Calu3 (cell line): ENCODE measurements around the gene ACADVL. TPM values are rescaled to one million over a fixed set of nuclear protein-coding genes. Genes with fewer than 3 reads are reported as not detected.
"Not testable (repeated sequence)": the region's sequence is repeated elsewhere in the genome, so short reads cannot be mapped to it uniquely, and the experiment has no call there.

Experiments
- Bru-seq: library from RNA; stranded (reverse); fragments of 400-500 nt; gene quantifications from one replicate; lab custom pipeline; 2021; lab: Mats Ljungman, UMichigan
- BruChase-seq, 2 experiments: library from RNA; stranded (reverse); fragments of 400-500 nt; gene quantifications; one replicate each; lab custom pipeline; 2021; lab: Mats Ljungman, UMichigan
- BruUV-seq: library from RNA; stranded (reverse); fragments of 400-500 nt; replicated peaks from 2 replicates; lab custom pipeline; 2021; lab: Mats Ljungman, UMichigan
- CTCF ChIA-PET: fragments of 300-600 bp; sonication (Branson Sonifier 250); formaldehyde crosslinking; loops from one replicate; lab custom pipeline; 2022; ENCODE audit warnings: antibody characterized with exemption; lab: Charles Lee
- DNase-seq: peaks from one replicate; pipeline ENCODE4 v3.0.0; 2022
- H3K27ac Mint-ChIP-seq: one replicate; pipeline ENCODE4 v1.8.0; 2022; ENCODE audit warnings: mixed read lengths; ENCODE audit not compliant: unreplicated experiment
- H3K27me3 Mint-ChIP-seq: one replicate; pipeline ENCODE4 v1.8.0; 2022; ENCODE audit warnings: mixed read lengths; ENCODE audit not compliant: unreplicated experiment
- H3K36me3 Mint-ChIP-seq: one replicate; pipeline ENCODE4 v1.8.0; 2022; ENCODE audit warnings: mild to moderate bottlenecking, moderate library complexity, mixed read lengths; ENCODE audit not compliant: insufficient read depth, unreplicated experiment
- H3K4me1 Mint-ChIP-seq: one replicate; pipeline ENCODE4 v1.8.0; 2022; ENCODE audit warnings: mild to moderate bottlenecking, low read depth, mixed read lengths; ENCODE audit not compliant: unreplicated experiment
- H3K4me3 Mint-ChIP-seq: one replicate; pipeline ENCODE4 v1.8.0; 2022; ENCODE audit warnings: mild to moderate bottlenecking, low read depth, moderate library complexity, mixed read lengths; ENCODE audit not compliant: unreplicated experiment
- H3K9me3 Mint-ChIP-seq: one replicate; pipeline ENCODE4 v1.8.0; 2022; ENCODE audit warnings: low read depth, mixed read lengths; ENCODE audit not compliant: unreplicated experiment
- intact Hi-C: fragments of 100-400 bp; cut with micrococcal nuclease; formaldehyde crosslinking; loops from one replicate; pipeline ENCODE4 v1.10.0; 2022; ENCODE audit not compliant: unreplicated experiment
- long read RNA-seq: library from polyadenylated mRNA; stranded (forward); transcript quantifications from one replicate; pipeline ENCODE4 v2.0.0, GENCODE V29; 2022
- total RNA-seq: library from RNA; stranded (reverse); gene quantifications from 2 replicates; pipeline ENCODE4 v1.2.3, GENCODE V29; 2022
- TF ChIP-seq, protein P1 (sequence below): fragments of 200-600 bp; IDR thresholded peaks from one replicate; pipeline ENCODE4 v1.8.0; 2022; ENCODE audit warnings: antibody characterized with exemption; ENCODE audit not compliant: unreplicated experiment

The ACADVL gene
- total RNA-seq (552 and 615 TPM in 2 replicates), Bru-seq, nascent RNA (percentile 81 among the genes with signal in this experiment), BruChase-seq, experiment 1, labeled RNA remaining after a 6-hour chase (percentile 97 among the genes with signal in this experiment), BruChase-seq, experiment 2, labeled RNA remaining after a 2-hour chase (percentile 95 among the genes with signal in this experiment)
- long read RNA-seq, transcript ACADVL-201 (19 exons, 2,352 nt), result minor isoform, 9 of 608 reads
- long read RNA-seq, transcript ACADVL-203 (20 exons, 2,323 nt), result major isoform, 319 of 608 reads
- long read RNA-seq, partial matches to known transcripts, result 57 of 608 reads
- long read RNA-seq, other reads (novel, unspliced or antisense), result 213 of 608 reads

DNA sequence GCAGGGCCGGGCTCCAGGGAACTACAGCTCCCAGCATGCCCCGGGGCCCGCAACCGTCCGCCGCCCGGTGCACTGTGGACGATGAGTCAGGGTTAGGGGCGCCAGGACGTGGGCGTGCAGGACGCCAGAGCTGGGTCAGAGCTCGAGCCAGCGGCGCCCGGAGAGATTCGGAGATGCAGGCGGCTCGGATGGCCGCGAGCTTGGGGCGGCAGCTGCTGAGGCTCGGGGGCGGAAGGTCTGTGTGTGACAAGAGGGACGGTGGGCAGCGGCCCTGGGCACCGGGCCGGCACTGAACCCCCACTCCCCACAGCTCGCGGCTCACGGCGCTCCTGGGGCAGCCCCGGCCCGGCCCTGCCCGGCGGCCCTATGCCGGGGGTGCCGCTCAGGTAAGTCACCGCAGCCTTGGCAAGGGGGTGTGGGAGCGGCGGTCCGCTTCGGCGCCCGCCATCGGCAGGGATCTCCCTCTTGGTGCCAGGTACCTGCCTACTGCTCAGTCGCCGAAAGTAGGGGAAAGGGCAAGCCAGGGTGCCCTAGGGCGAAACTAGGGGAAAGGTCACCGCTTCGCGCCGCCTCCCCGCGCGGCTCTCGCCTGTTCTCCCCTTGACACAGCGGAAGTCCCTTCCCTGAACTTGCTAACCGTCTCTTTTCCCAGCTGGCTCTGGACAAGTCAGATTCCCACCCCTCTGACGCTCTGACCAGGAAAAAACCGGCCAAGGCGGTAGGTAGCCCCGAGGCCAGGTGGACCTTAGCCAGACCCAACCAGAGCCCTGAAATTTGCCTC, at the start of gene ACADVL, which contains the start of gene DLG4:
ACADVL (plus strand) TSS at position 127 of the 781 bp plus-strand sequence; CDS start at position 174, 47 bp downstream.
DLG4 (minus strand) TSS at position 25 of the 781 bp plus-strand sequence.
- Mint-ChIP-seq H3K4me1 (no peaks in the 10 kb centered on the region), H3K27ac (peak within 1 kb of the TSS; percentile 94), H3K9me3 (no peaks in the 10 kb centered on the region), H3K27me3 (peaks cover 14% of the 10 kb centered on the region), H3K4me3 (peak within 1 kb of the TSS; percentile 96), H3K36me3 (peaks cover 44% of the 10 kb centered on the region)
- intact Hi-C loops, result no loop called here
- BruUV-seq, result TSS peak; percentile 25
- CTCF ChIA-PET, result interaction anchor here (0.9 to 2.1 kb wide), 6 partner anchors 14 to 298 kb away, joined by 3 to 11 read pairs (median 4); partner anchors contain the start of gene DVL2
- TF ChIP-seq, protein P1, sequence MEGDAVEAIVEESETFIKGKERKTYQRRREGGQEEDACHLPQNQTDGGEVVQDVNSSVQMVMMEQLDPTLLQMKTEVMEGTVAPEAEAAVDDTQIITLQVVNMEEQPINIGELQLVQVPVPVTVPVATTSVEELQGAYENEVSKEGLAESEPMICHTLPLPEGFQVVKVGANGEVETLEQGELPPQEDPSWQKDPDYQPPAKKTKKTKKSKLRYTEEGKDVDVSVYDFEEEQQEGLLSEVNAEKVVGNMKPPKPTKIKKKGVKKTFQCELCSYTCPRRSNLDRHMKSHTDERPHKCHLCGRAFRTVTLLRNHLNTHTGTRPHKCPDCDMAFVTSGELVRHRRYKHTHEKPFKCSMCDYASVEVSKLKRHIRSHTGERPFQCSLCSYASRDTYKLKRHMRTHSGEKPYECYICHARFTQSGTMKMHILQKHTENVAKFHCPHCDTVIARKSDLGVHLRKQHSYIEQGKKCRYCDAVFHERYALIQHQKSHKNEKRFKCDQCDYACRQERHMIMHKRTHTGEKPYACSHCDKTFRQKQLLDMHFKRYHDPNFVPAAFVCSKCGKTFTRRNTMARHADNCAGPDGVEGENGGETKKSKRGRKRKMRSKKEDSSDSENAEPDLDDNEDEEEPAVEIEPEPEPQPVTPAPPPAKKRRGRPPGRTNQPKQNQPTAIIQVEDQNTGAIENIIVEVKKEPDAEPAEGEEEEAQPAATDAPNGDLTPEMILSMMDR, result no peak
- DNase-seq, result peak; percentile 84

DNA sequence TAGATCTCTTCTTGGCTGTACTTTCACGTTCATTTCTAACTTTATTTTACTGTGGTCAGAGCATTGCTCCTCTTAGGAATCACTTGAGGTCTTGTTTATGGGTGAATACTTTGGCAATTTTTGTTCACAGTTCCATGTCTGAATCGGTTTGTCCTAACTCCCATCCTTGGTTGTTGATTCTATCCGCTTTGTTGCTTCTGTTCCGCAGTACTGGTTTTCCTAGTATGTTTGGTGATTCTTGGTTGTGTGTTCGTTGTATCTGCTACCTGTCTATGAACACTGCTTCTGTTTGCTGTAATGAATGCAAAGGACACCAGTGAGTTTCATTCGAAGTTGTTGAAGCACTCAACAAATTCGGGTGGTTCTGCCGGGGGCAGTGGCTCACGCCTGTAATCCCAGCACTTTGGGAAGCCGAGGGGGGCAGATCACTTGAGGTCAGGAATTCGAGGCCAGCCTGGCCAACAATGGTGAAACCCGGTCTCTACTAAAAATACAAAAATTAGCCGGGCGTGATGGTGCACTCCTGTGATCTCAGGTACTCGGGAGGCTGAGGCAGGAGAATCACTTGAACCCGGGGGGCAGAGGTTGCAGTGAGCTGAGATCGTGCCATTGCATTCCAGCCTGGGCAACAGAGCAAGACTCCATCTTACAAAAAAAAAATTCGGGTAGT, 47.1 kb upstream of the ACADVL start:
- H3K4me3 Mint-ChIP-seq, DNase-seq, BruUV-seq, CTCF ChIA-PET, intact Hi-C loops, H3K36me3 Mint-ChIP-seq, H3K9me3 Mint-ChIP-seq, H3K27me3 Mint-ChIP-seq, H3K27ac Mint-ChIP-seq, H3K4me1 Mint-ChIP-seq: not testable (repeated sequence)

DNA sequence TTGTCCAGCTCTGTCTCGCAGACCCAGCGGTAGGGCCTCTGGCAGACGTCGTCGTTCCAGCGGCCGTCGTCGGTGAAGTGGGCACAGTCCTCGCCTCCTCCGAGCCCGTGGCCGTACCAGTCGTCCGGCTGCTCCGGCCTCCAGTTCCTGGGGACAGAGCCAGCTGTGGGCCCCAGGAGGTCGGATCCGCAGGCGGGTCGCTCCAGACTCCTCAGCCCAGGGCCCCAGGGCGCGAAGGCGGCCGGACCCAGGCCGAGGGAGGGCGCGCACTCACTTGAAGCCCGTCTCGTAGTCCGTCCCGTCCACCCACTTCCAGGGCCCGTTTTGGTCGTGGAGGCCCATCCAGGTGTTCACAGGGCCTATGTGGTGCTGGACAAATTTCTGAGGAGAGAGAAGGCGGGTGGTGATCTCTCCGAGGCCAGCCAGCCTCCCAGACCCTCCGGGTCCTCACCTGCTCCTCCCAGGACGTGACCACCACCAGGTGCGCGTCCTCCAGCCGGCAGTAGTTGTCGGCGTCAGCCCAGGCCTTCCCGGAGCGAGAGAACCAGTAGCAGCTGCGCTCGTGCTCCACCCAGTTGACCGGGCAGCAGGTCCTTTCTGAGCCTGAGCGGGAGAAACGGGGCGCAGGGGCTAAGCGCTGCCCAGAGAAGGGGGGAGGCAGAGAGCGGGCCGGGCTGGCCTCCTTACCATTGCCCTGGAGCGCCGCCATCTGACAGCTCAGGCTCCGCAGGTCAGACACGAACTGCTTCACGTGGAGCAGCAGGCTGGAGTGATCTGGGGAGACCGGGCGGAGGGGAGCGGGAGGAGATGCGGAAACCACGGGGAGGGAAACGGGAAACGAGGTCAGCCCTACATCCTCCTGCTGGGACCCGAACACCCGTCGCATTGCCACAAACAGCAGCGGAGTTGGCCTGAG, 45.8 kb upstream of the ACADVL start:
- peaks cover 7% of the 10 kb centered on the region for H3K36me3 Mint-ChIP-seq
- H3K4me3 Mint-ChIP-seq, result no peak overlapping the region
- no peaks in the 10 kb centered on the region for H3K27me3 Mint-ChIP-seq
- BruUV-seq, result no TSS peak
- DNase-seq, result no peak
- CTCF ChIA-PET, result no interaction called here
- no peaks in the 10 kb centered on the region for H3K4me1 Mint-ChIP-seq
- H3K27ac Mint-ChIP-seq, result no peak overlapping the region
- intact Hi-C loops, result no loop called here
- TF ChIP-seq, protein P1, result no peak
- H3K9me3 Mint-ChIP-seq, result no peaks in the 10 kb centered on the region

DNA sequence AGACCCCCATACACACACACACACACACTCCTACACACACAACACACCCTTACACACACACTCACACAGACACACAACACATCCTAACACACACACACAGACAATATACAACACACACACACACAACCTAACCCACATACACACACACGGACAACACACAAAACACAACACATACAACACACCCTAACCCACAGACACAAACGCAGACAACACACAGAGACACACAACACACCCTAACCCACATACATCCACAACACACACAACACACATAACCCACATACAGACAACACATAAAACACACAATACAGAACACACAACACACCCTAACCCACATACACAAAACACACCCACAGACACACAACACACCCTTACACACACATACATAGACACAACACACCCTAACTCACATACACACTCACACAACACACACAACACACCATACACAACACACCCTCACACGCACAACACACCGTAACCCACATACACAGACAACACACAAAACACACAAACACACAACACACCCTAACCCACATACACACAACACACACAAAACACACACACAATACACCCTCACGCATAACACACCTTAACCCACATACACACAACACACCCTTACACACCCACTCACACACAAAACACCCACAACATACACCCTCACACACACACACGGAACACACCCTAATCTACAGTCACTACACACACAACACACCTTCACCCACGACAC, 45.0 kb upstream of the ACADVL start:
- no peaks in the 10 kb centered on the region for H3K4me1 Mint-ChIP-seq
- H3K27me3 Mint-ChIP-seq, result no peaks in the 10 kb centered on the region
- CTCF ChIA-PET, result no interaction called here
- peaks cover 7% of the 10 kb centered on the region for H3K36me3 Mint-ChIP-seq
- no TSS peak for BruUV-seq
- intact Hi-C loops, result no loop called here
- no peaks in the 10 kb centered on the region for H3K9me3 Mint-ChIP-seq
- H3K27ac Mint-ChIP-seq, result no peak overlapping the region
- no peak for DNase-seq
- TF ChIP-seq, protein P1, result no peak
- no peak overlapping the region for H3K4me3 Mint-ChIP-seq
